Right atrium auricular region (tissue), 2 donors: ENCODE data around the gene MAML1. TPM values are rescaled to one million over a fixed set of nuclear protein-coding genes. Genes with fewer than 3 reads are reported as not detected.
"Not testable (repeated sequence)": the region's sequence is repeated elsewhere in the genome, so short reads cannot be mapped to it uniquely, and the experiment has no call there.

ENCODE experiments used
- DNase-seq: peaks from one replicate; pipeline ENCODE4 v3.0.0-alpha.2; 2019; ENCODE audit warnings: low spot score
- H3K27ac ChIP-seq, 2 donors: fragments of 200-600 bp; sonication (generic); 1 replicate in 1 of 2; 2 replicates in 1 of 2; pipeline ENCODE4 v1.5.1; 2016 to 2019
- H3K27me3 ChIP-seq, 2 donors: fragments of 200-600 bp; sonication (generic); one replicate each; pipeline versions ENCODE4 v1.5.1 to v1.6.0; 2017 to 2019
- H3K36me3 ChIP-seq: fragments of 200-600 bp; sonication (generic); one replicate; pipeline ENCODE4 v1.5.1; 2016
- H3K4me1 ChIP-seq, 2 donors: fragments of 200-600 bp; sonication (generic); one replicate each; pipeline versions ENCODE4 v1.5.1 to v1.6.0; 2017 to 2019
- H3K4me3 ChIP-seq, 2 donors: fragments of 200-600 bp; sonication (generic); 1 replicate in 1 of 2; 2 replicates in 1 of 2; pipeline ENCODE4 v1.5.1; 2017 to 2019; ENCODE audit warnings: mild to moderate bottlenecking in 1 of 2, moderate library complexity in 1 of 2
- H3K9me3 ChIP-seq, 2 donors: fragments of 200-600 bp; sonication (generic); one replicate each; pipeline ENCODE4 v1.5.1; 2019
- total RNA-seq, 2 donors: library from RNA; depleted of rRNA; stranded (reverse); fragments of >200 nt; gene quantifications; one replicate each; pipeline ENCODE4 v1.1.0, GENCODE V29; 2016
- TF ChIP-seq, protein P1 (sequence below), 2 donors: fragments of 200-600 bp; sonication (generic); IDR thresholded peaks; one replicate each; pipeline ENCODE4 v1.5.1; 2019; ENCODE audit warnings: antibody characterized with exemption in 2 of 2

Gene MAML1
- total RNA-seq, 2 donors from 2014 or later = 10.8 to 16.6 TPM

DNA sequence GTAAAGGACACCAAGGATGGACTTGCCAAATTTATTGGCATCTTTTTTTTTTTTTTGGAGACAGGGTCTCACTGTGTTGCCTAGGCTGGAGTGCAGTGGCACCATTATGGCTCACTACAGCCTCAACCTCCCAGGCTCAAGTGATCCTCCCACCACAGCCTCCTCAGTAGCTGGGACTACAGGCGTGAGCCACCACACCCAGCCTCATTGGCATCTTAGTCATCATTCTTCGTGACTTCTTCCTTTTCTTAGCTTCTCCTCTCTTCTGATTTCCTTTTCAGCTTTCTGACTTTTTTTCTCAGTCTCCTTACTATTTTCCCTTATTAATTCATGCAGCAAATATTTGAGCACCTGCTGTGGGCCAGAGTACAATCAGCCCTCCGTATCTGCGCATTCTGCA, 6.1 kb downstream of the MAML1 start:
- Histone ChIP-seq H3K36me3 (no peaks in the 10 kb centered on the region), H3K4me3 (no peak overlapping the region), H3K27me3 (no peaks in the 10 kb centered on the region), H3K27ac (no peak overlapping the region), H3K4me1 (peaks cover 0 to 41% of the 10 kb centered on the region in 2 donors), H3K9me3 (no peaks in the 10 kb centered on the region)
- TF ChIP-seq, protein P1, sequence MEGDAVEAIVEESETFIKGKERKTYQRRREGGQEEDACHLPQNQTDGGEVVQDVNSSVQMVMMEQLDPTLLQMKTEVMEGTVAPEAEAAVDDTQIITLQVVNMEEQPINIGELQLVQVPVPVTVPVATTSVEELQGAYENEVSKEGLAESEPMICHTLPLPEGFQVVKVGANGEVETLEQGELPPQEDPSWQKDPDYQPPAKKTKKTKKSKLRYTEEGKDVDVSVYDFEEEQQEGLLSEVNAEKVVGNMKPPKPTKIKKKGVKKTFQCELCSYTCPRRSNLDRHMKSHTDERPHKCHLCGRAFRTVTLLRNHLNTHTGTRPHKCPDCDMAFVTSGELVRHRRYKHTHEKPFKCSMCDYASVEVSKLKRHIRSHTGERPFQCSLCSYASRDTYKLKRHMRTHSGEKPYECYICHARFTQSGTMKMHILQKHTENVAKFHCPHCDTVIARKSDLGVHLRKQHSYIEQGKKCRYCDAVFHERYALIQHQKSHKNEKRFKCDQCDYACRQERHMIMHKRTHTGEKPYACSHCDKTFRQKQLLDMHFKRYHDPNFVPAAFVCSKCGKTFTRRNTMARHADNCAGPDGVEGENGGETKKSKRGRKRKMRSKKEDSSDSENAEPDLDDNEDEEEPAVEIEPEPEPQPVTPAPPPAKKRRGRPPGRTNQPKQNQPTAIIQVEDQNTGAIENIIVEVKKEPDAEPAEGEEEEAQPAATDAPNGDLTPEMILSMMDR (IDR thresholded peaks at IDR 0.05) = no peak
- no peak for DNase-seq

DNA sequence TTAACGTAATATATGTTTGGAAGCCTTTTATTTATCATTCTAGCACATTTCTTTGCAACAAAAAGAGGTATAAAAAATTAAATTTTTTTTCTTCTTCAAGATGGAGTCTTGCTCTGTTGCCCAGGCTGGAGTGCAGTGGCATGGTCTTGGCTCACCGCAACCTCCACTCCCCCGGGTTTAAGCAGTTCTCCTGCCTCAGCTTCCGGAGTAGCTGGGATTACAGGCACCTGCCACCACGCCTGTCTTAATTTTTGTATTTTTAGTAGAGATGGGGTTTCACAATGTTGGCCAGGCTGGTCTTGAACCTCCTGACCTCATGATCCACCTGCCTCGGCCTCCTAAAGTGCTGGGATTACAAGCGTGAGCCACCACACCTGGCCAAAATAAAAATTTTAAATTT, 11.5 kb downstream of the MAML1 start:
- not testable (repeated sequence) for DNase-seq, H3K4me3 ChIP-seq, H3K4me1 ChIP-seq, H3K27ac ChIP-seq, H3K36me3 ChIP-seq, H3K9me3 ChIP-seq, H3K27me3 ChIP-seq

DNA sequence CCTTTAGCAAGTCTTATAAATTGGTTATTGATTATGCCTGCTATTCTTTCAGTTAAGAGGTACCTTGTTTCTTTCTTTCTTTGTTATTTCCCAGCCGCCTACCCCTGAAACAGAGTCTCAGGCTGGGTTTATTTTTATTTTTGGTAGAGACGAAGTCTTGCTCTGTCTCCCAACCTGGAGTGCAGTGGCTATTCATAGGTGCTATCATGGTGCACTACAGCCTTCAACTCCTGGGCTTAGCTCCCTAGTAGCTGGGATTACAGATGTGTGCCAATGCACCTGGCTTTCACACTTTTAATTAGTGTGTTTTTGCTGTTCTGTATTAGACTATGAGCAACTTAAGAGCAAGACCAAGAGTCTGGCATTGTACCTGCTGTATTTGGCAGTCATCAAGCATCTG, 14.2 kb downstream of the MAML1 start:
- H3K36me3 ChIP-seq = no peaks in the 10 kb centered on the region
- peaks cover 0 to 8% of the 10 kb centered on the region in 2 donors for H3K4me1 ChIP-seq
- no peaks in the 10 kb centered on the region for H3K9me3 ChIP-seq
- H3K4me3 ChIP-seq = no peak overlapping the region
- TF ChIP-seq, protein P1 (IDR thresholded peaks at IDR 0.05) = no peak
- no peak for DNase-seq
- H3K27me3 ChIP-seq = no peaks in the 10 kb centered on the region
- no peak overlapping the region for H3K27ac ChIP-seq

DNA sequence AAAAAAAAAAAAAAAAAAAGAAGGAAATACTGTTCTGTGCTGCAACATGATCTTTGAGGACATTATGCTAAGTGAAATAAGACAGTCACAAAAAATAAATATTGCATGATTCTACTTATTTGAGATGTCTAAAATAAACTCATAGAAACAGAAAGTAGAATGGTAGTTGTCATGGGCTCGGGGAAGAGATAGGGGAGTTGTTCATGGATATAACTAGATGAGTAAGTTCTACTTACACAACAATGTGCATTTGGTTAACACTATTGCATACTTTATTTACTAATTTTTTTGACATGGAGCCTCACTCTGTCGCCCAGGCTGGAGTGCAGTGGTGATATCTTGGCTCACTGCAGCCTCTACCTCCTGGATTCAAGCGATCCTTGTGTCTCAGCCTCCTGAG, 15.2 kb downstream of the MAML1 start:
- no peak for DNase-seq
- Histone ChIP-seq H3K27me3 (no peaks in the 10 kb centered on the region), H3K4me3 (no peak overlapping the region), H3K27ac (no peak overlapping the region), H3K9me3 (no peaks in the 10 kb centered on the region), H3K4me1 (peaks cover 0 to 8% of the 10 kb centered on the region in 2 donors), H3K36me3 (no peaks in the 10 kb centered on the region)
- TF ChIP-seq, protein P1 (IDR thresholded peaks at IDR 0.05) = no peak

DNA sequence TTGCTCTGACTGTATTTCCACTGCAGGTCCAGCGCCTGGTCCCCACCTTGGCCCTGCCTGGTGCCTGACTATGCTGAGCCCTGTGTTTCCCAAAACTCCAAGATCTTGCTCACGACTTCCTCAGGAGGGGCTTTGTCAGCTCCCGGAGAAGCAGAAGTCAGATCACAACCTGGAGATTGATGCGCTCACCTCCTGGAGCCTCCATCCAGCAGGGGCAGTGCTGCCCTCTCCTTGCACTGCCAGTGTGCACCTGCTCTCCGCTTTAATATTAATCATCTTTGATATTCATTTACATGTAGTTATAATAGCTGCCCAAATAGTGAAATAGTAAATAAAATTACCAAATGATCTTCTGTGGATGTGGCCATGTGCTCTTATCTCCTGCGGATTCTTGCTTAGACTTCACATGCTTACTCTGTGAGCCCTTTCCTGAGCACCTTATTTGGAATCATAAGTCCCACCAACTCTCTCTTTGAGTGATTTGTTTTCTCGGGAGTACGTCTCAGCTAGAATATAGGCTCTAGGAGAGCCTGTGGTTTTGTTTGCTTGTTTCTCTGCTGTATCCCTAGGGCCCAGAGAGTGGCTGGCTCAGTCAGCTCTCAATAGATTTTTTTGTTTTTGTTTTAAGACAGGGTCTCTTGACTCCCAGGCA, 17.4 kb downstream of the MAML1 start:
- no peak overlapping the region for H3K4me3 ChIP-seq
- no peaks in the 10 kb centered on the region for H3K9me3 ChIP-seq
- H3K27ac ChIP-seq = no peak overlapping the region
- H3K4me1 ChIP-seq = peaks cover 0 to 20% of the 10 kb centered on the region in 2 donors
- DNase-seq = no peak
- H3K36me3 ChIP-seq = no peaks in the 10 kb centered on the region
- no peaks in the 10 kb centered on the region for H3K27me3 ChIP-seq
- TF ChIP-seq, protein P1 (IDR thresholded peaks at IDR 0.05) = no peak

DNA sequence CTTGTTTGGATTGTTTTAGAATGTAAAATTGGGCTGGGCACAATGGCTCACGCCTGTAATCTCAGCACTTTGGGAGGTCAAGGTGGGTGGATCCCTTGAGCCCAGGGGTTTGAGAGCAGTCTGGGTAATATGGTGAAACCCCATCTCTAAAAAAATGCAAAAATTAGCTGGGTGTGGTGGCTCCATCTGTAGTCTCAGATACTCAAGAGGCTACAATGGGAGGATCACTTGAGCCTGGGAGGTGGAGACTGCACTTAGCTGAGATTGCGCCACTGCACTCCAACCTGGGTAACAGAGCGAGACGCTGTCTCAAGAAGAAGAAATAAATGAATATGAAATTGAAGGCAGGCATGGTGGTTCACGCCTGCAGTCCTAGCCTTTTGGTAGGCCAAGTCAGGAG, 21.3 kb downstream of the MAML1 start:
- DNase-seq = no peak
- TF ChIP-seq, protein P1 (IDR thresholded peaks at IDR 0.05) = no peak
- Histone ChIP-seq H3K4me1 (peaks cover 0 to 32% of the 10 kb centered on the region in 2 donors), H3K36me3 (no peaks in the 10 kb centered on the region), H3K9me3 (no peaks in the 10 kb centered on the region), H3K27ac (no peak overlapping the region), H3K4me3 (no peak overlapping the region), H3K27me3 (no peaks in the 10 kb centered on the region)
